Ovary (tissue), 3 donors: ENCODE results near the gene FREY1.

Experiments
- CTCF ChIP-seq, 3 donors: fragments of 450-650 bp in 2 of 3; fragments of 200-600 bp in 1 of 3; IDR thresholded peaks; one replicate each; pipeline versions ENCODE4 v1.5.1 to v1.8.0; 2016 to 2022; ENCODE audit warnings: antibody characterized with exemption in 3 of 3, mild to moderate bottlenecking in 1 of 3
- EP300 ChIP-seq: sonication (generic); formaldehyde crosslinking; IDR thresholded peaks from one replicate; pipeline ENCODE4 v1.6.1; 2017; ENCODE audit warnings: antibody characterized with exemption
- POLR2A ChIP-seq: fragments of 450-650 bp; IDR thresholded peaks from one replicate; pipeline ENCODE4 v1.6.1; 2017; ENCODE audit warnings: antibody characterized with exemption, mild to moderate bottlenecking, moderate library complexity
- donor health status: DM: no; HTN: no; CAD: no.

- TF ChIP-seq POLR2A (no peak), CTCF (IDR thresholded peaks at IDR 0.05) (no peak), EP300 (no peak)
These were observed 12.9 kb upstream of the FREY1 start for GRCh38 chr11:45919806-45920530.
